HEK293 (cell line): Measurements from ENCODE around the gene AUH.

ENCODE experiments used
- CTCF ChIA-PET: fragments of 350-600 bp; formaldehyde crosslinking; extraction: SDS; loops from one replicate; lab custom pipeline; 2021; ENCODE audit warnings: antibody characterized with exemption; lab: Yijun Ruan, JAX
- POLR2A ChIA-PET: fragments of 300-600 bp; formaldehyde crosslinking; extraction: SDS; loops from one replicate; lab custom pipeline; 2020; ENCODE audit warnings: antibody characterized with exemption, inconsistent platforms; lab: Yijun Ruan, JAX
- H3K27ac ChIP-seq: fragments of 200-500 bp; sonication (Bioruptor generic); 2 replicates; pipeline ENCODE4 v1.5.1; 2014; ENCODE audit warnings: low read depth, low read length, control low read depth, inconsistent platforms; ENCODE audit errors: extremely low read depth
- H3K36me3 ChIP-seq, 2 experiments: fragments of 200-500 bp in 1 of 2; sonication (Bioruptor generic) in 1 of 2; 1 replicate in 1 of 2; 2 replicates in 1 of 2; pipeline ENCODE4 v1.5.1; 2014 to 2017; ENCODE audit warnings: inconsistent platforms in 2 of 2, low read length in 2 of 2; ENCODE audit not compliant: control insufficient read depth in 2 of 2, insufficient read depth in 1 of 2
- H3K4me1 ChIP-seq: fragments of 200-500 bp; sonication (Bioruptor generic); 2 replicates; pipeline ENCODE4 v1.5.1; 2014; ENCODE audit warnings: mild to moderate bottlenecking, low read length, inconsistent platforms; ENCODE audit not compliant: control insufficient read depth, insufficient read depth
- H3K4me3 ChIP-seq: 2 replicates; pipeline ENCODE4 v1.5.1; 2011; ENCODE audit warnings: low read depth, mild to moderate bottlenecking, control low read depth, low read length, moderate library complexity
- H3K9me3 ChIP-seq: fragments of 200-500 bp; sonication (Bioruptor generic); 2 replicates; pipeline ENCODE4 v1.5.1; 2014; ENCODE audit warnings: low read depth, low read length, inconsistent platforms; ENCODE audit not compliant: control insufficient read depth, insufficient read depth
- FEZF1 ChIP-seq: fragments of 450-650 bp; formaldehyde crosslinking; IDR thresholded peaks from 2 replicates; pipeline ENCODE4 v1.5.1; 2016; ENCODE audit warnings: missing biosample characterization, missing genetic modification characterization
- GLI2 ChIP-seq: fragments of 450-650 bp; formaldehyde crosslinking; IDR thresholded peaks from 2 replicates; pipeline ENCODE4; 2017; ENCODE audit warnings: missing biosample characterization, missing genetic modification characterization, low read depth, borderline replicate concordance
- KLF1 ChIP-seq: fragments of 450-650 bp; formaldehyde crosslinking; IDR thresholded peaks from 2 replicates; pipeline ENCODE4 v1.5.1; 2016; ENCODE audit warnings: missing biosample characterization, missing genetic modification characterization
- OVOL3 ChIP-seq: fragments of 450-650 bp; formaldehyde crosslinking; IDR thresholded peaks from 2 replicates; pipeline ENCODE4 v1.5.1; 2016; ENCODE audit warnings: missing biosample characterization, missing genetic modification characterization
- SETDB1 ChIP-seq: IDR thresholded peaks from one replicate; pipeline ENCODE4 v1.6.1; 2017; ENCODE audit warnings: mild to moderate bottlenecking, low read length, moderate library complexity, mixed read lengths; ENCODE audit not compliant: insufficient read length
- ZEB2 ChIP-seq: fragments of 450-650 bp; formaldehyde crosslinking; IDR thresholded peaks from 2 replicates; pipeline ENCODE4 v1.5.1; 2016; ENCODE audit warnings: missing biosample characterization, missing genetic modification characterization
- ZFP3 ChIP-seq: fragments of 450-650 bp; formaldehyde crosslinking; IDR thresholded peaks from 2 replicates; pipeline ENCODE4 v1.5.1; 2016; ENCODE audit warnings: low read depth, missing biosample characterization, missing genetic modification characterization
- ZNF114 ChIP-seq: fragments of 450-650 bp; formaldehyde crosslinking; IDR thresholded peaks from 2 replicates; pipeline ENCODE4 v1.5.0; 2017; ENCODE audit warnings: missing biosample characterization, missing genetic modification characterization
- ZNF248 ChIP-seq: fragments of 450-650 bp; formaldehyde crosslinking; IDR thresholded peaks from 2 replicates; pipeline ENCODE4 v1.5.1; 2017; ENCODE audit warnings: missing biosample characterization, missing genetic modification characterization
- ZNF350 ChIP-seq: fragments of 450-650 bp; formaldehyde crosslinking; IDR thresholded peaks from 2 replicates; pipeline ENCODE4 v1.5.0; 2017; ENCODE audit warnings: missing biosample characterization, mild to moderate bottlenecking, missing genetic modification characterization
- ZNF354C ChIP-seq: fragments of 450-650 bp; formaldehyde crosslinking; IDR thresholded peaks from 2 replicates; pipeline ENCODE4 v1.5.1; 2016; ENCODE audit warnings: missing biosample characterization, missing genetic modification characterization, low read depth, borderline replicate concordance
- ZNF549 ChIP-seq: fragments of 450-650 bp; IDR thresholded peaks from 2 replicates; pipeline ENCODE4 v1.5.1; 2018; ENCODE audit warnings: missing biosample characterization, missing genetic modification characterization, mild to moderate bottlenecking, inconsistent platforms, moderate library complexity
- ZNF555 ChIP-seq: fragments of 450-650 bp; formaldehyde crosslinking; conservative IDR thresholded peaks from 2 replicates; pipeline ENCODE4 v1.5.1; 2017; ENCODE audit warnings: missing biosample characterization, mild to moderate bottlenecking, missing genetic modification characterization, inconsistent platforms
- ZNF560 ChIP-seq: fragments of 450-650 bp; formaldehyde crosslinking; IDR thresholded peaks from 2 replicates; pipeline ENCODE4 v1.5.1; 2017; ENCODE audit warnings: missing biosample characterization, missing genetic modification characterization, borderline replicate concordance
- ZNF707 ChIP-seq: fragments of 450-650 bp; formaldehyde crosslinking; IDR thresholded peaks from 2 replicates; pipeline ENCODE4 v1.5.1; 2016; ENCODE audit warnings: missing biosample characterization, missing genetic modification characterization
- ZNF792 ChIP-seq: fragments of 450-650 bp; formaldehyde crosslinking; IDR thresholded peaks from 2 replicates; pipeline ENCODE4 v1.5.1; 2016; ENCODE audit warnings: missing biosample characterization, missing genetic modification characterization
- TF ChIP-seq, protein P1 (sequence below): fragments of 450-650 bp; formaldehyde crosslinking; IDR thresholded peaks from 2 replicates; pipeline ENCODE4 v1.5.1; 2016; ENCODE audit warnings: missing biosample characterization, missing genetic modification characterization, low read depth
- TF ChIP-seq, protein P2 (sequence below): fragments of 450-650 bp; formaldehyde crosslinking; IDR thresholded peaks from 2 replicates; pipeline ENCODE4 v1.5.1; 2016; ENCODE audit warnings: missing biosample characterization, missing genetic modification characterization
- TF ChIP-seq, protein P3 (sequence below): fragments of 450-650 bp; formaldehyde crosslinking; IDR thresholded peaks from 2 replicates; pipeline ENCODE4 v1.5.1; 2016; ENCODE audit warnings: missing biosample characterization, missing genetic modification characterization
- TF ChIP-seq, protein P4 (sequence below): fragments of 450-650 bp; formaldehyde crosslinking; IDR thresholded peaks from 2 replicates; pipeline ENCODE4 v1.5.1; 2016; ENCODE audit warnings: missing biosample characterization, missing genetic modification characterization, borderline replicate concordance
- TF ChIP-seq, protein P5 (sequence below): fragments of 450-650 bp; formaldehyde crosslinking; IDR thresholded peaks from 2 replicates; pipeline ENCODE4 v1.5.1; 2016; ENCODE audit warnings: missing biosample characterization, missing genetic modification characterization

The AUH gene

DNA sequence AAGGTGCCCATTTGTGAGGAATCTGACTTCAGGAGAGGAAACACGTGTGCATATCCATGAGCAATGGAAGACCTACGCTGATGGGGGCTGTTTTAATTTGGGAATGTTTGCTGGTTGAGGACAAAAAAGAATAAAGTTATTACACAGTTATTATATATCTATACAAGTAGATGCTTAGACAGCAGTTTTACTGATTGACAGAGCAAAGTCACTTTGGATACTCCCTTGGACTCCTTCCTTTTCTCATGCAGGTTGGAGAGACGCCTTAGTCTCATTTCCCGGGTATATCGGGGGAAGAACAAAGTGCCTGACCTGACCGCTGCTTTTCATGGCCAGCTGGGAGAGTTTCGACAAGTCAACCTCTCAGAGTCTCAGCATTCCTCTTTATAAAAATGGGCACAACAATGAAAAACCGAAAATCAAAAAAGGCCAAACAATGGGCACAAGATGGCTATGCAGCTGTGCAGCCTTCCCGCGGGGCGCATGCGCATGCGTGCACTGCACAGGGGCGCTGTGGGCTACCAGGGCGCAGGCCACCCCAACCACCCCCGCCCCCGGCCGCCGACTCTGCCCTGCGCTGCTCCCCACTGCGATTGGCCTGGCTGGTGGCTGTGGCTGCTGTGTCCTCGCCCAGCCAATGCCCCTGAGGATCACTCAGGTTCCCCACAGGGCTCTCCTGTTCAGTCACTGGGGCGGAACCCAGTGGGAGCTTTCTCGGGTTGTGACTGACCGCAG lies 43.8 kb upstream of the AUH start:
- Histone ChIP-seq H3K27ac (no peak overlapping the region), H3K4me1 (no peaks in the 10 kb centered on the region), H3K36me3 (peaks cover 0 to 19% of the 10 kb centered on the region in 2 experiments; a peak in 1 of 3 replicates), H3K4me3 (no peak overlapping the region), H3K9me3 (no peaks in the 10 kb centered on the region)
- ChIA-PET CTCF (interaction anchor here (0.7 kb wide), 1 partner anchor 349 kb away, joined by 3 read pairs; no protein-coding TSS in a partner anchor), POLR2A (no interaction called here)
- TF ChIP-seq ZNF555 (tag by site-specific recombination) (no peak), OVOL3 (no peak), ZNF792 (tag by site-specific recombination) (no peak), ZNF560 (tag by site-specific recombination) (no peak), SETDB1 (no peak), ZNF350 (no peak), FEZF1 (no peak), ZEB2 (no peak), KLF1 (tag by site-specific recombination) (no peak), ZNF354C (tag by site-specific recombination) (no peak), ZNF248 (tag by site-specific recombination) (no peak), ZNF707 (tag by site-specific recombination) (no peak), GLI2 (tag by site-specific recombination) (no peak), ZFP3 (tag by site-specific recombination) (no peak), ZNF549 (tag by site-specific recombination) (no peak)
- TF ChIP-seq, protein P1, sequence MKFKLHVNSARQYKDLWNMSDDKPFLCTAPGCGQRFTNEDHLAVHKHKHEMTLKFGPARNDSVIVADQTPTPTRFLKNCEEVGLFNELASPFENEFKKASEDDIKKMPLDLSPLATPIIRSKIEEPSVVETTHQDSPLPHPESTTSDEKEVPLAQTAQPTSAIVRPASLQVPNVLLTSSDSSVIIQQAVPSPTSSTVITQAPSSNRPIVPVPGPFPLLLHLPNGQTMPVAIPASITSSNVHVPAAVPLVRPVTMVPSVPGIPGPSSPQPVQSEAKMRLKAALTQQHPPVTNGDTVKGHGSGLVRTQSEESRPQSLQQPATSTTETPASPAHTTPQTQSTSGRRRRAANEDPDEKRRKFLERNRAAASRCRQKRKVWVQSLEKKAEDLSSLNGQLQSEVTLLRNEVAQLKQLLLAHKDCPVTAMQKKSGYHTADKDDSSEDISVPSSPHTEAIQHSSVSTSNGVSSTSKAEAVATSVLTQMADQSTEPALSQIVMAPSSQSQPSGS (tag by site-specific recombination): no peak
- TF ChIP-seq, protein P2, sequence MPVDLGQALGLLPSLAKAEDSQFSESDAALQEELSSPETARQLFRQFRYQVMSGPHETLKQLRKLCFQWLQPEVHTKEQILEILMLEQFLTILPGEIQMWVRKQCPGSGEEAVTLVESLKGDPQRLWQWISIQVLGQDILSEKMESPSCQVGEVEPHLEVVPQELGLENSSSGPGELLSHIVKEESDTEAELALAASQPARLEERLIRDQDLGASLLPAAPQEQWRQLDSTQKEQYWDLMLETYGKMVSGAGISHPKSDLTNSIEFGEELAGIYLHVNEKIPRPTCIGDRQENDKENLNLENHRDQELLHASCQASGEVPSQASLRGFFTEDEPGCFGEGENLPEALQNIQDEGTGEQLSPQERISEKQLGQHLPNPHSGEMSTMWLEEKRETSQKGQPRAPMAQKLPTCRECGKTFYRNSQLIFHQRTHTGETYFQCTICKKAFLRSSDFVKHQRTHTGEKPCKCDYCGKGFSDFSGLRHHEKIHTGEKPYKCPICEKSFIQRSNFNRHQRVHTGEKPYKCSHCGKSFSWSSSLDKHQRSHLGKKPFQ (tag by site-specific recombination): no peak
- TF ChIP-seq, protein P3, sequence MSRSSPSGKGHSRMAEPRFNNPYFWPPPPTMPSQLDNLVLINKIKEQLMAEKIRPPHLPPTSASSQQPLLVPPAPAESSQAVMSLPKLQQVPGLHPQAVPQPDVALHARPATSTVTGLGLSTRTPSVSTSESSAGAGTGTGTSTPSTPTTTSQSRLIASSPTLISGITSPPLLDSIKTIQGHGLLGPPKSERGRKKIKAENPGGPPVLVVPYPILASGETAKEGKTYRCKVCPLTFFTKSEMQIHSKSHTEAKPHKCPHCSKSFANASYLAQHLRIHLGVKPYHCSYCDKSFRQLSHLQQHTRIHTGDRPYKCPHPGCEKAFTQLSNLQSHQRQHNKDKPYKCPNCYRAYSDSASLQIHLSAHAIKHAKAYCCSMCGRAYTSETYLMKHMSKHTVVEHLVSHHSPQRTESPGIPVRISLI: no peak

DNA sequence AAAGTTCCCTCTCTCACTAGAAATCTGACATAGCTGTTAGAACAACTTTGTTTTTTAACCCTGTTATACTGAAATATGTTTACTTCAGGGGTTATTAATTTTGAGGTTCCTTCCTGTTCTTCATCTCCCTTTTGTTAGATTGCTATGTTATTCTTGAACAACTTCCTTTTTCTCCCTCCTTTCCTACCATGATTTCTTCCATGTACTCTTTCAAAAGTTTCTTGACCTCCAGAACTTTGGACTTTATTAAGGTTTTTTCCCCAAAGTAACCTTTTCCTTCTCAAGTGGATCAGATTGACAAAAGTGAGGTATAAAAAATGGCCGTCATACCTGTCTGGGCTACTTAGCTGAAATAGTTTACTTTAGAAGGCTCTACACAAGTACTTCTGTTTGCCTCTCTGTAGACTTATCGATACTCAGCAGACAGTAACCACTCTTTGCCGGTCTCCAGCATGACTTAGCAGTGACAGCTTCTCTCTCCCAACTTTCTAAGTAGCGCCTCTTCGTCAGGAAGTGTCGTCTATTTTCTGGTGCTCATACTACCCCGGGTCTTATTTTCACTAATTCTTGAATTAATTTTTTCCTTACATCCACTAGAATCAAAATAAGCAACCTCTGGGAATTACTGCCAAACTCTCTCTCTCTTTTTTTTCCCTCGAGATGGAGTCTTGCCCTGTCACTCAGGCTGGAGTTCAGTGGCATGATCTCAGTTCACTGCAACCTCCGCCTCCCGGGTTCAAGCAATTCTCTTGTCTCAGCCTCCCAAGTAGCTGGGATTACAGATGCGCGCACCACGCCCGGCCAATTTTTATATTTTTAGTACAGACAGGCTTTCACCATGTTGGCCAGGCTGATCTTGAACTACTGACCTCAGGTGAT lies 42.2 kb upstream of the AUH start:
- CTCF ChIA-PET: interaction anchor here (0.7 kb wide), 2 partner anchors 124 to 493 kb away, joined by 3 read pairs; no protein-coding TSS in a partner anchor
- POLR2A ChIA-PET: no interaction called here
- no peaks in the 10 kb centered on the region for H3K4me1 ChIP-seq
- TF ChIP-seq ZNF114 (tag by site-specific recombination): no peak
- TF ChIP-seq, protein P4, sequence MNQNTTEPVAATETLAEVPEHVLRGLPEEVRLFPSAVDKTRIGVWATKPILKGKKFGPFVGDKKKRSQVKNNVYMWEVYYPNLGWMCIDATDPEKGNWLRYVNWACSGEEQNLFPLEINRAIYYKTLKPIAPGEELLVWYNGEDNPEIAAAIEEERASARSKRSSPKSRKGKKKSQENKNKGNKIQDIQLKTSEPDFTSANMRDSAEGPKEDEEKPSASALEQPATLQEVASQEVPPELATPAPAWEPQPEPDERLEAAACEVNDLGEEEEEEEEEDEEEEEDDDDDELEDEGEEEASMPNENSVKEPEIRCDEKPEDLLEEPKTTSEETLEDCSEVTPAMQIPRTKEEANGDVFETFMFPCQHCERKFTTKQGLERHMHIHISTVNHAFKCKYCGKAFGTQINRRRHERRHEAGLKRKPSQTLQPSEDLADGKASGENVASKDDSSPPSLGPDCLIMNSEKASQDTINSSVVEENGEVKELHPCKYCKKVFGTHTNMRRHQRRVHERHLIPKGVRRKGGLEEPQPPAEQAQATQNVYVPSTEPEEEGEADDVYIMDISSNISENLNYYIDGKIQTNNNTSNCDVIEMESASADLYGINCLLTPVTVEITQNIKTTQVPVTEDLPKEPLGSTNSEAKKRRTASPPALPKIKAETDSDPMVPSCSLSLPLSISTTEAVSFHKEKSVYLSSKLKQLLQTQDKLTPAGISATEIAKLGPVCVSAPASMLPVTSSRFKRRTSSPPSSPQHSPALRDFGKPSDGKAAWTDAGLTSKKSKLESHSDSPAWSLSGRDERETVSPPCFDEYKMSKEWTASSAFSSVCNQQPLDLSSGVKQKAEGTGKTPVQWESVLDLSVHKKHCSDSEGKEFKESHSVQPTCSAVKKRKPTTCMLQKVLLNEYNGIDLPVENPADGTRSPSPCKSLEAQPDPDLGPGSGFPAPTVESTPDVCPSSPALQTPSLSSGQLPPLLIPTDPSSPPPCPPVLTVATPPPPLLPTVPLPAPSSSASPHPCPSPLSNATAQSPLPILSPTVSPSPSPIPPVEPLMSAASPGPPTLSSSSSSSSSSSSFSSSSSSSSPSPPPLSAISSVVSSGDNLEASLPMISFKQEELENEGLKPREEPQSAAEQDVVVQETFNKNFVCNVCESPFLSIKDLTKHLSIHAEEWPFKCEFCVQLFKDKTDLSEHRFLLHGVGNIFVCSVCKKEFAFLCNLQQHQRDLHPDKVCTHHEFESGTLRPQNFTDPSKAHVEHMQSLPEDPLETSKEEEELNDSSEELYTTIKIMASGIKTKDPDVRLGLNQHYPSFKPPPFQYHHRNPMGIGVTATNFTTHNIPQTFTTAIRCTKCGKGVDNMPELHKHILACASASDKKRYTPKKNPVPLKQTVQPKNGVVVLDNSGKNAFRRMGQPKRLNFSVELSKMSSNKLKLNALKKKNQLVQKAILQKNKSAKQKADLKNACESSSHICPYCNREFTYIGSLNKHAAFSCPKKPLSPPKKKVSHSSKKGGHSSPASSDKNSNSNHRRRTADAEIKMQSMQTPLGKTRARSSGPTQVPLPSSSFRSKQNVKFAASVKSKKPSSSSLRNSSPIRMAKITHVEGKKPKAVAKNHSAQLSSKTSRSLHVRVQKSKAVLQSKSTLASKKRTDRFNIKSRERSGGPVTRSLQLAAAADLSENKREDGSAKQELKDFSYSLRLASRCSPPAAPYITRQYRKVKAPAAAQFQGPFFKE (tag by site-specific recombination): no peak
- TF ChIP-seq, protein P5, sequence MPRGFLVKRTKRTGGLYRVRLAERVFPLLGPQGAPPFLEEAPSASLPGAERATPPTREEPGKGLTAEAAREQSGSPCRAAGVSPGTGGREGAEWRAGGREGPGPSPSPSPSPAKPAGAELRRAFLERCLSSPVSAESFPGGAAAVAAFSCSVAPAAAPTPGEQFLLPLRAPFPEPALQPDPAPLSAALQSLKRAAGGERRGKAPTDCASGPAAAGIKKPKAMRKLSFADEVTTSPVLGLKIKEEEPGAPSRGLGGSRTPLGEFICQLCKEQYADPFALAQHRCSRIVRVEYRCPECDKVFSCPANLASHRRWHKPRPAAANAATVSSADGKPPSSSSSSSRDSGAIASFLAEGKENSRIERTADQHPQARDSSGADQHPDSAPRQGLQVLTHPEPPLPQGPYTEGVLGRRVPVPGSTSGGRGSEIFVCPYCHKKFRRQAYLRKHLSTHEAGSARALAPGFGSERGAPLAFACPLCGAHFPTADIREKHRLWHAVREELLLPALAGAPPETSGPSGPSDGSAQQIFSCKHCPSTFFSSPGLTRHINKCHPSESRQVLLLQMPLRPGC: no peak

More for the DNA sequence above, 42.2 kb upstream of the AUH start:
- Histone ChIP-seq H3K27ac (no peak overlapping the region), H3K9me3 (no peaks in the 10 kb centered on the region), H3K36me3 (peaks cover 0 to 3% of the 10 kb centered on the region in 2 experiments; a peak in 1 of 3 replicates), H3K4me3 (no peak overlapping the region)
